ENCODE results near the gene MPND.

Gene MPND

DNA sequence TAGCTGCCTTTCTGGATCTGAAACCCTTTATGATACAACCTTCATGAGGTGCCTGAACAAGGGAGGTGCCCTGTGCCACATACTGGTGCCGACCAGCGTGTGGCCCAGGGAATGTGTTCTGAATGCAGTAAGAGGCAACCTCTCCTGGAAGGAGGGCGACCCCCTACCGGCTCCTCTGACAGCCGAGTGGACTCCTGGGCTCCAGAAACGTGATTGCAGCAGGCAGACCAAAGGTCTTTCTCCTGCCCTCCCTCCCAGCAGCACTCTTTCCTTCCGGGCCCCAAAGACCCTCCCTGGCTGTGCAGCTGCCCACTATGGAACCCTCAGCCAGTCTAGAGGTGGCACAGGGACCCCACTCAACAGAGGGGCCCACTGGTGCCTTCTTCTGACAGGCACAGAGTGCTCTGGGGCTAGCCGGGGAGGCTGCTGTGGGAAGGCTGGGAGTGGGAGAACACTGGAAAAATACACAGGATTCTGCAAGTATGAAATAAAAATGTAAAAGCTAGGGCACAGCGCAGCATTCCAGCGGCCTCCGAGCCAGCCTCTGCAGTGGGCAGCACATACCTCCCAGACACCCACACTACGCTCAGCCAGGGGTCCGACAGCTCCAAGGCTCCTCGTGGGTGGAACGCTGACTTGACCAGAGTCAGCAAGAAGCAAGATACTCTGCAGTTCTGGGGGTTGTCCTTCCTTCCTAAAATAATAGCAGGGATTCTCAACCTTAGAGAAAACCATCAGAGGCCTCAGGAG is 42.1 kb downstream of the MPND start:
- no peak for DNase-seq

DNA sequence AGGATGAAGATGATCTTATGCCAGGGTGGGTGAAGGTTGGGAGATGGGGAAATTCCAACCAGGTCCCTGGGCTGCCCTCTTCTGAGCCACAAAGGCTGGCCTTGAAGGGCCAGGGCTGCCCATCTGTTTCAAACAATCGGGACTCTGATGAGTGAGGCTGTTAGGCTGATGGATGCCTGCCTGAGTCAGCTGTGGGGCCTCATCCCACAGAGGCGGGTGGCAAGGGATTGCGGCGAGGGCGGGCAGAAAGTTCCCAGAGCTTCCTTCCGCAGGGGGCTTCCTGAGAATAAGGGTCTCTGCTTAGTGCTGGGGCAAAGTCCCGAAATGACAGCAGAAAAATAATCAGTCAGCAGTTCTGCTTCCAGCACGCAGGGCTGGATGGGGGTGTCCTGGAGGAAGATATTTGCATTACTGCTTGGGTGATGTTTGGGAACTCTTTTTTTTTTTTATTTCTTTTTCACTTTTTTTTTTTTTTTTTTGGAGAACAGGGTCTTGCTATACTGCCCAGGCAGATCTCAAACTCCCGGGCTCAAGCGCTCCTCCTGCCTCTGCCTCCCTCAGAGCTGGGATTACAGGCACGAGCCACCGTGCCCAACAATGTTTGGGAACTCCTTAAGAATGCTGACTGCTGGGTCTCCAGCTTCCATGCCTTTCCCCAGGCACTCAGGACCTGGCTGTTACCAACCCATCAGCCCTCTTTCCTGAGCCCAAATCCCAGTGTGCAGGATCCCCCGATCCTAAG is 42.9 kb downstream of the MPND start:
- DNase-seq: no peak

DNA sequence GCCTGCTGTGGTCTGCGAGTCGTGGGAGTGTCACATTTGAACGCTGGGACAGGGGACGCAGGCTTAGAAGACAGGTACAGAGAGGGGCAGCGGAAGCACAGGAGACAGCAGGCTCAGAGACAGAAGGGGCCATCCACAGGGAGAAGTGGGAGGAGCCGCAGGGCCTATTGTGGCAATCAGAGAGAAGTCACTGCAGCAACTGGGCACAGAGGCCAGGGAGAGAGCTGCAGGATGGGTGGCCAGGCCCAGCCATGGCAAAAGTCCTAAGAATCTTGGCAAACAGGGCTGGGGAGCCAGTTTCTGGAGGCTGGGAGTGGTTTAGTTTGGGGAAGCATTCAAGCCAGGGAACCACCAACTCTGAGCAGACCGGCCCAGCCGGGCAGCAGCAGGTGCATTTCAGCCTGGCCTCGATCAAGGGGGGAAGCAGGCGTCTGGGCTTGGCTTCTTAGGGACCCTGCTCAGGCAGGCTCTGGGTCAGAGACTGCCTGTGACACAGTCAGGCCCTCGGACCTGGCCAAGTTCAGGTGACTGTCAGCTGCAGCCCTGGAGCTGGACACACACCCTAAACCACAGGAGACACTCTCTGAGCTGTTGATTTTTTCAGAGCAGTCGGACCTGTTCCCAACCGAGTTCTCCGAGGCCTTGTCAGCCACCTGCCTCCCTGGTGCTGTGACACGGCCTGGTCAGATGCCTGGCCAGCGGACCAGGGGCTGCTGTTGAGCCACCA is 45.1 kb downstream of the MPND start:
- DNase-seq: no peak

DNA sequence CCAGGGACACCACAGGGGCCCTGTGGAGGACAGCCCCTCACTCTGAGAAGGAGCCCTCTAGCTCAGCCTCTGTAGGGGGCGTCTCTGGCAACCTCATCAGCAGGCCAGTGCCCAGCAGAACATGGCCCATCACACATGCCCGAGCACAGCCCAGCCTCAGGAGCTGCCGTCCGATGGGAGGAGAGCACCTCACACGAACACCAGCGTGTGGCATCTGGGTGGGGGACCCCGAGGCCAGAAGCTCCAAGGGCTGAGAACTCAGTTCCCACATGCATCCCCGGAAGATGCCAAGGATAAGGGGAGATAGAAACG is 45.7 kb downstream of the MPND start:
- no peak for DNase-seq

DNA sequence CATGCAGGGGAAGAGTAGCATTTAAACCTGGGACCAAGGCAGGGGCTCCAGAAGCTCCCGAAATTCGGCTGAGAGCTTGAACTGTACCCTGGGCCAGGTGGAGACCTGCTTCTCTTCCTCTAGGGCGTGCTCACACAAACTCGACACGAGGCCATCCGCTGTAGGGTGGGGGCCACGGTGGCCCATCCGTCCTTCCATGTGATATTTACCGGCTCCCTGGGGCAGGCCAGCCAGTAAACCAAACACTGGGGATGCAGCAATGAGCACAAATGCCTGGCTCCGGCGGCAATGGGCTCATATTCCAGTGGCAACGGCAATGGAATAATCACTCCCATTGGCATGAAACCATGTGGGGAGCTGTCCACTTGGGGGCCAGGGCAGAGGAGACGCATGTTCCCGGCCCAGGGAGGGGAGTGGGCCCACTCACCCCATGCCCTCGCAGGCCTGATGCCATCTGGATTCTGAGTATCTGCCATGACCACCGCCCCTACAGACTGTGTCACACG is 46.2 kb downstream of the MPND start:
- no peak for DNase-seq

DNA sequence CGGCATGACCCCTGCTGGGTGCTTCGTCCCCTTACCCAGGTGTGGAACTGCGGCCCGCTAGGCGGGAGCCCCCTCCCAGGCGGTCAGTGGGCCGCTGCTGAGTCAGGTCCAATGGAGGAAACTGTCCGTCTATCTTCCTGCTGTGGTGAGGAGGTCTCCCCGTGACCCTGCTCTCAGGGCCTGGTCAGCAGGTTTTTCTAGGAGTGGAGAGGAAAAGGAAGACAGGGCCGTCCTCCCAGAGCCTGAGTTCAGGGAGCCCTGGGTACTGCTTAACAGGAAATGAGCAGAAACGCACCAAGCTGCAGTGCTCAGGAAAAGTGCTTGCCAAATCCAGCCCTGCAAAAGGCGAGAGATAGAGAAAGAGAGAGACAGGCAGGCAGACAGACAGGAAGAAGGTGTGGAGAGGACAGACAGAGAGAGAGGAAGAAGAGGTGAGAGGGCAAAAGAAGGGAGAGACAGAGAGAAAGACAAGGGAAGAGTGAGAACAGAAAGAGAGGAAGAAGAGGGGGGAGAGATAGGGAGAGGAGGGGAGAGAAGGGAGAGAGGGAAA is 46.7 kb downstream of the MPND start:
- DNase-seq: no peak

DNA sequence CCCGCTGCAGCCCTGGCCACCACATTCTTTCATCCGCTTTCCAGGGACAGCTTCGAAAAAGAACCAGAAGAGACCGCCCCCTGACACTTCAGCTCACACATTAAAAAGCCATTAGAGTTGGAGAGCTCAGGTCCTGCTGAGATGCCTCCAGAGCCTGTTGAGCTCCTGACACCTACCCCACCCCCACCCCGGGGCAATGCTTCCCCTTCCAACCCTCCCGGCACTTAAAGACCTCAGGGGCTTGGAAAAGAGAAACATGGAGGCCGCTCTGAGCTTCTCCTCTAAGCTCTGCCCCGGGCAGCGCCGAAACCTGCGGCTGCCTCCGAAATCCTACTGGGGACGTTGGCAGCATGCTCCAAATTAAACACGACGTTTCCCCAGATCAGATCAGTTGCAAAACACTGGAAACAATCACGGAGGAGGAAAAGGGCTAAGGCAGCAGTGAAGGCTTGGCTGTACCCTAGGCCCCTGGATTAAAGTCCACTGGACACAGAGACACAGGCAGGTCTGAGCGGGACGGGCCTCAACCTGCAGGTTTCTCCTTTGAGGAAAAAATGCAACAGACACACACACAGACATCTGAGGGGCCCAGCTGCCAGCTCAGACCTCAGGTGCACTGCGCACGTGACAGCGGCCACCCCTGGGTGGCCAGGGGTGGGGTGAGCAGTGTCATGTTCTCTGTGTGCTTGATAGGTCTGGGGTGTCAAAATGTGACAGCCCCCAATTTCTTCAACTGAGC is 47.4 kb downstream of the MPND start:
- DNase-seq: no peak

DNA sequence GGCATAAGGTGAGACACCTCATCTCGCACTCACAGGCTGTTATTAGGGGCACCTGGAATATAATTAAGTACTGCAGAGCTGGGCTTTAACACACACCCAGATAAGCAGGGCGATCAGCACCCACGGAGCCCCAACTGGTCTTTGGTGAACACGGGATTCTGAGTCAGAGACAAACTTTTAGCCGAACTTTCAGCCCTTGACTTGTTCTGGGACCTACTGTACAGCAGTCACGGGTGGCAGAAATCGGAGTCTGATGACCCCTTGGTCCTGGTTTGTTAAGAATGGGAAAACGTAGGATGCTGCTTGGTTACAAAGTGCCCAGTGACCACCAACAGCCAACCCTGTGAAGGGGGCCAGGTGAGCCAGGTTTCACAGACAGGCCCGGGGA is 47.9 kb downstream of the MPND start:
- DNase-seq: no peak

DNA sequence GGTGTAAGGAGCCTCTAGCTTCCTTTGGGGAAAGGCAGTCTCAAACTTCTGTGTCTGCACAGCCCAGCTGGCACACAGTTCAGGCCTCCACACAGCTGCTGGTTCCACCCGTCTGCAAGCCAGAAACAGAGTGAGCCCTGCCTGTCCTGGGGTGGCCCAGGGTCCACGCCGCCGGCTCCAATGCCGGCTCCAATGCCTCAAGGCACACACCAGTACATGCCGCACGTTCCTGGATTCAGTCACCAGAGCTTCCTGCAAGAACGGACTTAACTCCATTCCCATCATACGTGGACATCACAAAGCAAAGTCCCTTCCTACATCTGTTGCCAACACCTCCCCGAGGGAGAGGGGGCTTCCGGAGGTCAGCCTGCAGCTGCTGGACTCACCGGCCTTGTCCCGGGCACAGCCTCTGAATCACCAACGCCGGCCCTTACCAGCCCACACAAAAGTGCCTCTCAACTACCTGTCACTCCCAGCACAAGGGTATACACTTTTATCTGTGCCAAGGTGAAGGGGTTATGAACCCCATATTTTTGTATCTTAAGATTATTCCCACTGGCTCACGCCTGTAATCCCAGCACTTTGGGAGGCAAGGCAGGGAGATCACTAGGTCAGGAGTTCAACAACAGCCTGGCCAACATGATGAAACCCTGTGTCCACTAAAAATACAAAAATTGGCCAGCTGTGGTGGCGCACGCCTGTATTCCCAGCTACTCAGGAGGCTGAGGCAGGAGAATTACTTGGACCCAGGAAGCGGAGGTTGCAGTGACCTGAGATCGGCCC is 48.5 kb downstream of the MPND start:
- DNase-seq: no peak

DNA sequence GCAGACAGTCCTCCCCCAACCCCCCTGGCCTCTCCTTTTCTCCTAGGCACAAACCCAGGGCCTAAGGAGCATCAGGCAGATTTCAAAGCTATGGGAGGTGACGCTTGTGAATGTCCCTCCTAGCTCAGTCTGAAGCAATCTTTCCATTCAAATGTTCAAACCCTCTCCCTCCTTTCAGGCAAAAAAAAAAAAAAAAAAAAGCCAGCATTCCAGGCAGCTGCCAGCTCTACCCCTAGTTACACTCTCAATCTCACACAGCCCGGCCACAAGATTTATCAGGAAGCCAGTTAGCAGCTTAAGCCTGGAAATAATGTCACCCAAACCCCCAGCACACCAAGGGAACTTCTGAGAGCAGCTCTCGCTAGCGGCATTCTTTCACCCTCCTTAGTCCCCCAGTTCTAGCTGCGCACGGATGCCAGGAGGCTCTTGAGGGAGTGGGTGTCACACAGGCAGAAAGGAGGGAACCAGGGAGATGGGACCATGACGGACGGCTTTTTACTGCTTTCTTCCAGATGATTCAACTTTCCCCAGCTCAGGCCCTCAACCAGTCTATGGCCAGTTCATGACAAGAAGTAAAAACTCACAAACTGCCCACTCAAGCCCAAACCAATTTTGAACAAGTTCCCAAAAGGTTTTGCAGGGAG is 50.7 kb downstream of the MPND start:
- no peak for DNase-seq

DNA sequence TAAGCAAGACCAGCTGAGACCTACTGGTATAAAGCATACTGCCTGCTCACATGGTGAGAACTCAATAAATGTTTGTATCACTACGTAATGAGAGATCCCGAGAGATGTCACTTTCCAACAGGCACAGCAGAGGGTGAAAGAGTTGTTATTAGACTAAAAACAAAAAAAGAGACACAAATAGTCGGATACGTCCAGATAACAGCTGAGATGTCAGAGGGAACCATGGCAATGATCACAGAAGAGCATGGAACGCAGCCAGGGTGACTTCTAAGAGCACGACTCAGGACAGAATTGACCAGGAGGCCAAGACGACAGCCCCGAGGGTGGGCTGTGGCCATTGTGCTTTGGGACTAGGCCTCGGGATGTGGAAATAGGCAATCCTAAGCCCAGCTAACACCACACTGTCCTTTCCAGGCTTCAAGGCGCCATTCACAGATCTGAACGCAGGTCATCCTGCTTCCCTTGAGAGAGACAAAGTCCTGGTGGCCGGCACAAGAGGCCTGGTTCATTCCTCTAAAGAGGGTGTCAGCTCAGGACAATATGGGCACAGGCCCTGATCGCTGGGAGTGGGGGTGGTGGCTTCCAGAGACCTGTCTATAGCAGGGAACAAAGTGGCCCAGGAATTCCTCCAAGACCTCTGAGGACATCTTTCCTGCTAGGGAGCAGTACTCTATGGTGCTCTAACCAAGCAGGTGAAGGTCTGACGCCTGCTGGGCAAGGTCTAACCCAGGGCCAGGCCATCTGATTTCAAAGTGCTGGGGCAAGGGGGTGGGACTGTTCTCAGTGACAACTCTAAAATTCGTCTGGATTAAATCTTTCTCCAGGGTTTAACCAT is 53.8 kb downstream of the MPND start:
- DNase-seq: no peak

DNA sequence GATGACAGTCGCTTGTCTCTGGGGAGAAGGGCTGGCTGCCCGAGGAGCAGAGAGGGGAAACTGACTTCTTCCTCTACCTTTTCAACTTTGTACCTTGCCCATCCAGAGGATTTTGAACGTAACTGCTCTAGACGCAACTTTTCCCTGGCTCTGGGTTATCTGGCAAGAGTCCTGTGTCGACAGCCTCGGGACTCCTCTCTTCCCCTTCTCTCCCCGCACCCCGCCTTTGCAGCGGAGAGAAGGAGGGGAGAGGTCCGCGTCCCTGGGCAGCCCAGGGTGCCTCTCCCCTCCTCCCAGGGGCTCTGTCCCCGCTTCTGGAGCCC is 56.4 kb downstream of the MPND start:
- no peak for DNase-seq

DNA sequence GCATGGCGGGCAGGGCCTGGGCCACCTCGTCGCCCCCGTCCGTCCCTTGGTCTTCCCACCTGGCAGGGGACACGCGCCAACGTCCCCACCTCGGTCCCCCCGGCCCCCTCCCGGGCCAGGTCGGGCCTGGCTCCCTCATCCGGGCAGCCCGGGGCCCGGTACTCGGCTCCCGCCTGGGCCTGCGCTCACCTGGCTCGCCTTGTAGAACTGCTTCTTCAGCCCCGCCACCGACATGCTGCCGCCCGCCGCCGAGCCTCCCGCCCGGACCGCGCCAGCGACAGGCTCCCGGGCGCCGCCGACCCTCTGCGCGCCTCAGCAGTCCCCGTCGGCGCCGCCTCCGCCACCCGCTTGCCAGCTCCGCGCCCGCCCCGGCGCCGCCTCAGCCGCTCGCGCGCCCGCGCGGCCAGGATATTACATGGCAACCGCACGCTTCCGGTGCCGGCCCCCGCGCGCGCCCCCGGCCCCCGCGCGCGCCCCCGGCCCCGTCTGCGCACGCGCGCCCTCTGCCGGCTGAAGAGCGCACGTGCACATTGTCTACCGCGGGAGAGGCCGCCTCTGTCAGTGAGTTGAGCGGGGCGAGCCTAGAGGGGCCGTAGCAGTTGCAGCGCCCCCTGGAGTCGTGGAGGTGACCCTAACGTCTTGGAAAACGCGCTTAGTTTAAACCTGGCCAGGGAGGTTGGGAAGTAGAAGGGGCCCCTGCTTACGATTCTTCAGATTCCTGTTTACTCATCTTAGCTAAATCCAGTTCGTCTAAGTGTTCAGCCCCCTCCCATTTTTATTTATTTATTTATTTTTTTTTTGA is 57.0 kb downstream of the MPND start, which contains the start of gene SH3GL1:
Gene SH3GL1, minus strand, starts transcription at position 413 of the 802 bp plus-strand sequence. Its CDS starts 179 bp downstream, at position 234.
- peak; percentile 92 for DNase-seq

DNA sequence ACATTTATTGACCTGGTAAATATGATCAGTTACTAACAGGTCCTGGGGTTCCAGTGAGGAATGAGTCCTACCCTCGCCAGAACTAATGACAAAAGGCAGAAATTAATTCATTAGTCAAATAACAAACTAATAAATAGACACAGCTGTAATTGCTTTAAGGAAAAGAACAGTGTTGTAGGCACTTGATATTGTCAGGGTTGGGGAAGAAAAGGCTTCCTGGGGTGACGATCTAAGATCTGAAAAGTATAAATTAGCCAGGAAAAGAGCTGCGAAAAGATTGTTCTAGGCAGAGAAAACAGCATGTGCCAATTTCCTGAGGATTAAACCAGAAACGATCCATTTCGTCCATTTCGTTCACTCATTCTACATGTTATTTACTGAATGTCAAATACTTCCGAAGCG is 58.4 kb downstream of the MPND start:
- no peak for DNase-seq

DNA sequence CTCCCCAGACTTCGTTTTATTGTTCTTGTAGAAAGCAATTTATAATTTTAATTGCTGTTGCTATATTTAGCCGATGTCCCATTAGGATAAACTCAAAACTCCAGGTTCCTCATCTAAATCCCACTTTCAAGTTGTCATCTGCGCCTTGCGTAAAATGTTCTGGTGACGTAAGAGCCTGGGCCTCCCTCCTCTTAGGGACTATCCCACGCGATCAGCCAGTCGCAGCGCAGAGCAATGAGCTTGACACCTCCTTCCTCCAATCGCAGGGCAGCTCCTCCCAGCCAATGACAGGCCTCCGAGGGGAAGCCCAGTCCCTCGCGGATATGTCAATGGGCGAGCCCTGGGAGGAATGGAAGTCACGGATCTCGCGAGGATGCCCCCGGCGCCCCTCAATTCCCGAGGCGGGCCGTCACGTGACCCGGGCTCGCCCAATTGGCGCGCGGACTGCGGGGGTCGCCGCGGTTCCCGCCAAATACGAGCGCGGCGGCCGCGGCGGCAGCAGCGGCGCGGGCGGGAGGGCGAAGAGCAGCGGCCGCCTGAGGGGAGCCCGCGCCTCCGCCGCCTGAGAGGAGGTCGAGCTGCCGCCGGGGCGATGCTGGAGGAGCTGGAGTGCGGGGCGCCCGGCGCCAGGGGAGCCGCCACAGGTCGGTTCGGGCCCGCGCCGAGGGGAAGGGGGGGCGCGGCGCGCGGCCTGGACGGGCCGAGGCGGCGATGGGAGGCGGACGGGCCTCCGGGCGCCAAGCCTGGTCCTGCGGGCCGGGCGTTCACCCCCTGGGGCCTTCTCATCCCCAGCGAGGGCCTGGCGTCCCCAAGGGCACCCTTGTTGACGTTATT is 59.0 kb downstream of the MPND start, which contains the start of gene CHAF1A:
Gene CHAF1A, plus strand, starts transcription at position 470 of the 834 bp plus-strand sequence. Its CDS starts 123 bp downstream, at position 593.
- DNase-seq: peak; percentile 100

DNA sequence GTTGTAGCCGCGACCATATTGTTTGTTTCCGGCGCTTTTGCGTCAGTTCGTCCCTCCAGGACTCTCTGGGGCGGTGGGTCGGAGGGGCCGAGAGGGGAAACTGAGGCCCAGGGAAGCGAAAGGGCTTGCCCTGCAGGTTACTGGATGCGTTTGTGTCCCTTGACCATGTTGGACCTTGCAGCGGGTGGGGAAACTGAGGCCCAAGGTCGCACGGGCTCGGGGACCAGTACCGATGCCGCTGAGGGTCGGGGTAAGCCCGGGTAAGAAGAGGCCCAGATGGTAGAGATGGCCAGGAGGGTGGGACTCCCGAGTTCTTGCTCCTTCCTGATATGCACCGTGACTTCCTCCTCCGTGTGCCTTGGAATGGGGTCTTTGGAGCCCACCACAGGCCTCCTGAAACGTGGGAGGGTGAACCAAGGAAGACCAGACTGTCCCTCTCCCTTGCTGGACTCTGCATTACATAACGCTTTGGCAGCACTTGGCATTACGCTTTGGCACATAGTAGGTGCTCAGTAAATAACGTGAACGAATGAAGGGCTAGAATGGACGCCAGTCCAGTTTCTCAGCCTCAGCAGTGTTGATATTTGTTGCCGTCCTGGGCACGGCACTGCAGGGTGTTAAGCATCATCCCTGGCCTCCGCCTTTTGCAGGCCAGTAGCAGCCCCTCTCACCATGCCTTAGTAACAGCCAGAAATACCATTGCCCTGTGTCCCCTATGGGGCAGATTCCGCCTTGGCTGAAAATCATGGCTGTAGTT is 59.8 kb downstream of the MPND start:
- no peak for DNase-seq

DNA sequence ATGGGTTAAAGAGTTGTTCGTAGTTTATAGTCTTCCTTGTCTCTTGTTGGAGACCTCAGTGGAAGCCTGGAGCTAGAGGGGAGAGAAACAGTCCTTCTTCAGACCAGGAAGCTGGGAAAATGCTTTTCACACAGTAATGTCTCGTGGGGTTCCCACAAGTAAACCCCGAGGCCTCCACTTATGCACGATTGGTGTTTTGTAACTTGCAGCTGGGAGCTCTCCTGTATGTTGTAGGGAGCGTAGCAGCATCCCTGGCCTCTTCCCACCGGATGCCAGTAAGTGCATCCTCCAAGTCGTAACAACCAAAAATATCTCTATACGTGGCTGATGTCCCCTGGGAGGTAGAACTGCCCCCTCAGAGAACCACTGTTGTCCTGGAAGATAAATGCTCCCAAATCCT is 62.6 kb downstream of the MPND start:
- DNase-seq: no peak

DNA sequence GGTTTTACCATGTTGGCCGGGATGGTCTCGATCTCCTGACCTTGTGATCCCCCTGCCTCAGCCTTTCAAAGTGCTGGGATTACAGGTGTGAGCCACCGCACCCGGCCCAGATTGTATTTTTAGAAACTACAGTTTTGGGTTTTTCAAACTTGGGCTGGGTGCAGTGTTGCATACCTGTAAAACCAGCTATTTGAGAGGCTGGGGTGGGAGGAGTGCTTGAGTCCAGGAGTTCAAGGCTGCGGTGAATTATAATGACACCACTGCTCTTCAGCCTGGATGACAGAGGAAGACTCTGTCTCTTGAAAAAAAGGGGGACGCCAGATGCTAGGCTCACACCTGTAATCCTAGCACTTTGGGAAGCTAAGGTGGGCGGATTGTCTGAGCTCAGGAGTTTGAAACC is 63.3 kb downstream of the MPND start:
- no peak for DNase-seq

All from stimulated activated CD4-positive, alpha-beta T cell treated with anti-CD3 and anti-CD28 coated beads, Interleukin-1b, Interleukin-23, amount 100 ng/mL, for 48 hours (primary cell).